Brain microvascular endothelial cell (primary cell): ENCODE data around the gene TNPO3.

Source experiments
- DNase-seq: peaks from one replicate; pipeline ENCODE4 v3.0.0-alpha.2; 2020
- H3K27ac ChIP-seq: fragments of 250-450 bp; sonication (Bioruptor Pico); 2 replicates; pipeline ENCODE4 v1.5.1; 2020; ENCODE audit warnings: mild to moderate bottlenecking, moderate library complexity
- H3K27me3 ChIP-seq: fragments of 250-450 bp; sonication (Bioruptor Pico); replicated peaks from 2 replicates; pipeline ENCODE4 v1.5.1; 2020; ENCODE audit warnings: mild to moderate bottlenecking
- H3K36me3 ChIP-seq: fragments of 250-450 bp; sonication (Bioruptor Pico); replicated peaks from 2 replicates; pipeline ENCODE4 v1.5.1; 2020; ENCODE audit warnings: mild to moderate bottlenecking
- H3K4me3 ChIP-seq: 2 replicates; pipeline ENCODE4 v1.5.1; 2011; ENCODE audit warnings: low read depth, mild to moderate bottlenecking, control low read depth, low read length, moderate library complexity
- CTCF ChIP-seq: IDR thresholded peaks from 2 replicates; pipeline ENCODE4 v1.5.1; 2011; ENCODE audit warnings: low read depth, mild to moderate bottlenecking, moderate library complexity, low read length, control low read depth, inconsistent platforms; ENCODE audit errors: missing control alignments
- in situ Hi-C: cut with HindIII; loops from 2 replicates; pipeline ENCODE4 v1.10.0; 2017; ENCODE audit warnings: low sequenced_read_pairs, low pct_ligation_motif_present

TNPO3 gene

GRCh38 chr7:128937271-128937646 is 117.7 kb downstream of the TNPO3 start:
- Histone ChIP-seq H3K27me3 (peaks cover 42% of the 10 kb centered on the region), H3K36me3 (no peaks in the 10 kb centered on the region), H3K4me3 (no peak overlapping the region), H3K27ac (no peak overlapping the region)
- in situ Hi-C loops: no loop called here
- DNase-seq: no peak
- TF ChIP-seq CTCF: no peak

- Histone ChIP-seq H3K36me3 (no peaks in the 10 kb centered on the region), H3K27ac (no peak overlapping the region), H3K4me3 (no peak overlapping the region), H3K27me3 (peaks cover 42% of the 10 kb centered on the region)
- TF ChIP-seq CTCF: no peak
- in situ Hi-C loops: no loop called here
- DNase-seq: no peak
Observed at GRCh38 chr7:128936798-128937197, 118.1 kb downstream of the TNPO3 start.

GRCh38 chr7:128935342-128935730 is 119.6 kb downstream of the TNPO3 start:
- H3K36me3 ChIP-seq: no peaks in the 10 kb centered on the region
- H3K4me3 ChIP-seq: no peak overlapping the region
- in situ Hi-C loops: no loop called here
- no peak for TF ChIP-seq CTCF
- H3K27me3 ChIP-seq: peaks cover 38% of the 10 kb centered on the region
- H3K27ac ChIP-seq: no peak overlapping the region
- DNase-seq: no peak

GRCh38 chr7:128934361-128935341 is 120.3 kb downstream of the TNPO3 start:
- in situ Hi-C loops: no loop called here
- TF ChIP-seq CTCF: no peak
- no peak for DNase-seq
- Histone ChIP-seq H3K27ac (no peak overlapping the region), H3K4me3 (no peak overlapping the region), H3K36me3 (no peaks in the 10 kb centered on the region), H3K27me3 (peaks cover 32% of the 10 kb centered on the region)

- in situ Hi-C loops: no loop called here
- H3K36me3 ChIP-seq: no peaks in the 10 kb centered on the region
- H3K27ac ChIP-seq: no peak overlapping the region
- H3K27me3 ChIP-seq: peaks cover 21% of the 10 kb centered on the region
- TF ChIP-seq CTCF: no peak
- DNase-seq: no peak
- no peak overlapping the region for H3K4me3 ChIP-seq
Observed at GRCh38 chr7:128933180-128933891, 121.6 kb downstream of the TNPO3 start.
